Neural crest cell (in vitro differentiated cells): ENCODE data around the gene ABCB1. TPM values are rescaled to one million over a fixed set of nuclear protein-coding genes. Genes with fewer than 3 reads are reported as not detected.

Experiments used
- DNase-seq: peaks from one replicate; pipeline ENCODE4 v3.0.0; 2021; ENCODE audit warnings: low read depth, mixed read lengths, low spot score
- H3K27ac Mint-ChIP-seq: one replicate; pipeline ENCODE4 v1.8.0; 2021; ENCODE audit warnings: mild to moderate bottlenecking, mixed read lengths; ENCODE audit not compliant: unreplicated experiment
- H3K27me3 Mint-ChIP-seq: 2 replicates; pipeline ENCODE4 v1.8.0; 2021; ENCODE audit warnings: low read depth, mild to moderate bottlenecking, mixed read lengths
- H3K36me3 Mint-ChIP-seq: 2 replicates; pipeline ENCODE4 v1.8.0; 2021; ENCODE audit warnings: low read depth, mild to moderate bottlenecking, mixed read lengths
- H3K4me1 Mint-ChIP-seq: 2 replicates; pipeline ENCODE4 v1.8.0; 2021; ENCODE audit warnings: mixed read lengths
- H3K4me3 Mint-ChIP-seq: one replicate; pipeline ENCODE4 v1.8.0; 2021; ENCODE audit warnings: mild to moderate bottlenecking, mixed read lengths
- H3K9me3 Mint-ChIP-seq: 2 replicates; pipeline ENCODE4 v1.8.0; 2021; ENCODE audit warnings: mixed read lengths
- CTCF ChIP-seq: fragments of 200-600 bp; sonication (generic); conservative IDR thresholded peaks from 2 replicates; pipeline ENCODE4 v1.5.0; 2021; ENCODE audit warnings: antibody characterized with exemption, mild to moderate bottlenecking
- total RNA-seq: library from RNA; stranded (reverse); gene quantifications from 2 replicates; pipeline ENCODE4 v1.2.1, GENCODE V29; 2021

ABCB1 gene
- total RNA-seq, 1 donor from 2014 or later, result 5.6 TPM

GRCh38 chr7:87517136-87517815, 83.4 kb downstream of the ABCB1 start:
- H3K4me3 Mint-ChIP-seq, result no peak overlapping the region
- H3K27me3 Mint-ChIP-seq, result no peaks in the 10 kb centered on the region
- H3K9me3 Mint-ChIP-seq, result no peaks in the 10 kb centered on the region
- no peak for DNase-seq
- no peaks in the 10 kb centered on the region for H3K4me1 Mint-ChIP-seq
- TF ChIP-seq CTCF, result no peak
- no peak overlapping the region for H3K27ac Mint-ChIP-seq
- no peaks in the 10 kb centered on the region for H3K36me3 Mint-ChIP-seq

- Mint-ChIP-seq H3K27me3 (no peaks in the 10 kb centered on the region), H3K4me1 (peaks cover 8% of the 10 kb centered on the region), H3K4me3 (no peak overlapping the region), H3K27ac (no peak overlapping the region), H3K9me3 (no peaks in the 10 kb centered on the region), H3K36me3 (no peaks in the 10 kb centered on the region)
- DNase-seq, result no peak
- TF ChIP-seq CTCF, result no peak
Measured at GRCh38 chr7:87513735-87514335, 86.8 kb downstream of the ABCB1 start.

GRCh38 chr7:87512906-87513305, 87.8 kb downstream of the ABCB1 start:
- Mint-ChIP-seq H3K4me3 (no peak overlapping the region), H3K4me1 (peaks cover 8% of the 10 kb centered on the region), H3K36me3 (no peaks in the 10 kb centered on the region), H3K27me3 (no peaks in the 10 kb centered on the region), H3K27ac (no peak overlapping the region), H3K9me3 (no peaks in the 10 kb centered on the region)
- no peak for DNase-seq
- no peak for TF ChIP-seq CTCF

- no peak for TF ChIP-seq CTCF
- Mint-ChIP-seq H3K27me3 (no peaks in the 10 kb centered on the region), H3K36me3 (no peaks in the 10 kb centered on the region), H3K4me3 (no peak overlapping the region), H3K9me3 (no peaks in the 10 kb centered on the region), H3K4me1 (peaks cover 11% of the 10 kb centered on the region), H3K27ac (no peak overlapping the region)
- DNase-seq, result no peak
Measured at GRCh38 chr7:87511510-87511909, 89.2 kb downstream of the ABCB1 start.

GRCh38 chr7:87510411-87510875, 90.2 kb downstream of the ABCB1 start:
- H3K9me3 Mint-ChIP-seq, result no peaks in the 10 kb centered on the region
- H3K4me3 Mint-ChIP-seq, result no peak overlapping the region
- H3K27me3 Mint-ChIP-seq, result no peaks in the 10 kb centered on the region
- TF ChIP-seq CTCF, result no peak
- no peak overlapping the region for H3K27ac Mint-ChIP-seq
- no peak for DNase-seq
- peaks cover 16% of the 10 kb centered on the region for H3K4me1 Mint-ChIP-seq
- H3K36me3 Mint-ChIP-seq, result no peaks in the 10 kb centered on the region
